HG03135 (cell line): Measurements from ENCODE around the gene C11orf65.
"Not testable (repeated sequence)": the region's sequence is repeated elsewhere in the genome, so short reads cannot be mapped to it uniquely, and the experiment has no call there.

Experiments used
- ATAC-seq: cut with Tn5 transposase; IDR thresholded peaks from one replicate; pipeline ENCODE4 v1.9.1; 2021; ENCODE audit warnings: mild to moderate bottlenecking, moderate library complexity; ENCODE audit not compliant: unreplicated experiment

C11orf65 gene

GRCh38 chr11:108474664-108475463 is 7.5 kb upstream of the C11orf65 start:
- ATAC-seq, result no peak

GRCh38 chr11:108472681-108473080 is 5.4 kb upstream of the C11orf65 start:
- no peak for ATAC-seq

GRCh38 chr11:108468478-108468864 is 1.1 kb upstream of the C11orf65 start:
- ATAC-seq, result no peak

GRCh38 chr11:108466405-108466804 is 924 bp downstream of the C11orf65 start:
- no peak for ATAC-seq

GRCh38 chr11:108453207-108453835 is 14.0 kb downstream of the C11orf65 start:
- no peak for ATAC-seq

GRCh38 chr11:108441445-108441844 is 25.9 kb downstream of the C11orf65 start:
- not testable (repeated sequence) for ATAC-seq

GRCh38 chr11:108436594-108436993 is 30.7 kb downstream of the C11orf65 start:
- ATAC-seq, result no peak

GRCh38 chr11:108435066-108435465 is 32.3 kb downstream of the C11orf65 start:
- ATAC-seq, result no peak

- no peak for ATAC-seq
Measured at GRCh38 chr11:108432783-108433182, 34.5 kb downstream of the C11orf65 start.

GRCh38 chr11:108431997-108432396 is 35.3 kb downstream of the C11orf65 start:
- ATAC-seq, result no peak

- no peak for ATAC-seq
Measured at GRCh38 chr11:108431370-108431769, 36.0 kb downstream of the C11orf65 start.

- not testable (repeated sequence) for ATAC-seq
Measured at GRCh38 chr11:108417551-108417950, 49.8 kb downstream of the C11orf65 start.

GRCh38 chr11:108414958-108415357 is 52.4 kb downstream of the C11orf65 start:
- ATAC-seq, result no peak

- no peak for ATAC-seq
Measured at GRCh38 chr11:108405706-108406105, 61.6 kb downstream of the C11orf65 start.

- ATAC-seq, result no peak
Measured at GRCh38 chr11:108403052-108403451, 64.3 kb downstream of the C11orf65 start.

GRCh38 chr11:108402241-108402640 is 65.1 kb downstream of the C11orf65 start:
- ATAC-seq, result no peak

- ATAC-seq, result no peak
Measured at GRCh38 chr11:108398439-108398838, 68.9 kb downstream of the C11orf65 start.

GRCh38 chr11:108396672-108397071 is 70.7 kb downstream of the C11orf65 start:
- ATAC-seq, result not testable (repeated sequence)

- no peak for ATAC-seq
Measured at GRCh38 chr11:108394744-108395284, 72.5 kb downstream of the C11orf65 start.

- no peak for ATAC-seq
Measured at GRCh38 chr11:108393046-108393445, 74.3 kb downstream of the C11orf65 start.

GRCh38 chr11:108392353-108392752 is 75.0 kb downstream of the C11orf65 start:
- no peak for ATAC-seq

- no peak for ATAC-seq
Measured at GRCh38 chr11:108388576-108388975, 78.8 kb downstream of the C11orf65 start.
